Heart left ventricle (tissue), 13 donors: Measurements from ENCODE around the gene SLC7A5.

Experiments used
- POLR2A ChIP-seq, 2 donors: fragments of 450-650 bp; IDR thresholded peaks; one replicate each; pipeline ENCODE4 v1.6.1; 2017; ENCODE audit warnings: antibody characterized with exemption in 2 of 2, mild to moderate bottlenecking in 2 of 2, moderate library complexity in 2 of 2
- TF ChIP-seq, protein P1 (sequence below), 12 donors: fragments of 200-600 bp; sonication (generic) in 4 of 12; IDR thresholded peaks; one replicate each; pipeline versions ENCODE4 v1.5.0 to v1.8.0; 2018 to 2022; ENCODE audit warnings: antibody characterized with exemption in 12 of 12, mild to moderate bottlenecking in 5 of 12
- donor health status: ischemic (EF 13 %, LVEDD 7.1; RV severe dilation, severe dysfunction).
- donor health status: DM: no; HTN: yes; CAD: no.
- donor health status: DM: no; HTN: no; CAD: no.
- donor health status: ischemic (EF 25% LVEDD 6.9; RV normal size, moderate dysfunction).
- donor health status: ischemic (EF 25% LVEDD 5.7; RV mildly dilated, moderate dysfunction).
- donor health status: ischemic (EF 35%, LVEDD 5.7; RV mildly dilated, moderate dysfunction).
- donor health status: nonischemic (EF 11% LVEDD 7.7; RV severe dilation, severe dysfunction).
- donor health status: DM: yes; HTN: yes; CAD: no.
- donor health status: PGD.
- donor health status: ischemic (EF 29% LVEDD 5.4; RV normal size, mild dysfunction).
- donor health status: nonischemic (EF 23%, LVEDD 6.1; RV moderate dilation, normal function).

- TF ChIP-seq POLR2A (IDR thresholded peaks at IDR 0.05): no peak
- TF ChIP-seq, protein P1, sequence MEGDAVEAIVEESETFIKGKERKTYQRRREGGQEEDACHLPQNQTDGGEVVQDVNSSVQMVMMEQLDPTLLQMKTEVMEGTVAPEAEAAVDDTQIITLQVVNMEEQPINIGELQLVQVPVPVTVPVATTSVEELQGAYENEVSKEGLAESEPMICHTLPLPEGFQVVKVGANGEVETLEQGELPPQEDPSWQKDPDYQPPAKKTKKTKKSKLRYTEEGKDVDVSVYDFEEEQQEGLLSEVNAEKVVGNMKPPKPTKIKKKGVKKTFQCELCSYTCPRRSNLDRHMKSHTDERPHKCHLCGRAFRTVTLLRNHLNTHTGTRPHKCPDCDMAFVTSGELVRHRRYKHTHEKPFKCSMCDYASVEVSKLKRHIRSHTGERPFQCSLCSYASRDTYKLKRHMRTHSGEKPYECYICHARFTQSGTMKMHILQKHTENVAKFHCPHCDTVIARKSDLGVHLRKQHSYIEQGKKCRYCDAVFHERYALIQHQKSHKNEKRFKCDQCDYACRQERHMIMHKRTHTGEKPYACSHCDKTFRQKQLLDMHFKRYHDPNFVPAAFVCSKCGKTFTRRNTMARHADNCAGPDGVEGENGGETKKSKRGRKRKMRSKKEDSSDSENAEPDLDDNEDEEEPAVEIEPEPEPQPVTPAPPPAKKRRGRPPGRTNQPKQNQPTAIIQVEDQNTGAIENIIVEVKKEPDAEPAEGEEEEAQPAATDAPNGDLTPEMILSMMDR (IDR thresholded peaks at IDR 0.05): no peak
Observed at GRCh38 chr16:87819282-87819681, 50.0 kb downstream of the SLC7A5 start.
